ENCODE data around the gene PRKD2.

PRKD2 gene

DNA sequence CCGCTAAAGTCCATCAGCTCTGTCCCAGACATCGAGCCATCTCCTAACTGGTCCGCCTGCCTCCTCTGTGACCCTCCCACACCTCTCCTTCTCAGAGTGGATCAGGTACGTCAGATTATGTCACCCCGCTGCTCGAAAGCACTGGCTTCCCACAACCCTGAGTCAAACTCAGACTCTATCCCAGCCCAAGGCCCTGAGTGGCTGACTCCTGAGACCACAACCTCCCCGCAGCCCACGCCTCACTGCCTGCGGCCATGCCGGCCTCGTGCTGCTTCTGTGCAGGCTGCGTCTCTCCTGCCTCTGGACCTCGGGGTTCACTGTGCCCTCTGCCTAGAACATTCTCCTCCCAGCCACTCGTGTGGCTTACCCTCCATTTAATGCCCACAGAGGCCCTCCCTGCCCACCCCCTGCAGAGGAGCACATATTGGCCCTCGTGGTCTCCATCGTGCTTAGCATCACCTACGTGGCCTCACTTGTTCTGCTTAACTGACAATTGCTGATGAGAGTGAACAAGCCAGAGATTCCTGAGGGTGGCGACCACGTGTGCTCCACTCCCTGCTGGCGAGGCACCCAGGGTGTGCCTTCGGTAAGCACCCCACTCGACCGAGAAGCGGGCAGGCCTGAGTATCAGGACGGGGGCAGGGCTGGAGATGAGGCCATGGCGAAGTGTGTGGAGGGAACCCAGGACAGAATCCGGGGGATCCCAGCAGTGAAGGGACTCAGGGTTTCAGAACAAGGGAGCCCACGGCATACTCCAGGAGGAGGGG, 15.4 kb upstream of the PRKD2 start:
- peaks cover 3% of the 10 kb centered on the region; the same call in 1 of the 2 replicates for H3K4me1 ChIP-seq (ENCODE audit: insufficient read depth, low read length)
- no peak overlapping the region for H3K9ac ChIP-seq (ENCODE audit: low read depth, low read length)
- peaks cover 6% of the 10 kb centered on the region for H3K36me3 ChIP-seq (ENCODE audit: insufficient read depth, low read length)
- no peaks in the 10 kb centered on the region for H3K9me3 ChIP-seq (ENCODE audit: control insufficient read depth, insufficient read depth, low read length)

DNA sequence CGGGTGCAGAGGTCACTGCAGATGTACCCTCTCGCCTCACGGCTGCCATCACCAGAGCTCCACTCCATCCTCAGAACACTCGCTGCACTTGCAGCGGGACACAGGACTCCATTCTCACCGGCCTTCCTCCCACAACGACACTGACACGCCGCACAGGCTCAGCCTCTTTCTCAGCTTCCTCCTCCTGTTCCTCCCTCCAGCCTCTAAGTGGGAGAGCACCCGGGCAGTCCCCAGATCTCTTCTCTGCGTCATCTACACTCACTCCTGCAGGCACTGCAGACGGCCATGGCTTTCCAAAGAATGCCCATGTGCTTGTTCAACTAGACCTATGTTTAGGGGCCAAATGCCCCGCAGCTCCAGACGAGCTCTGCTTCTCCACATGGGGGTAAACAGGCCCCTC, 14.7 kb upstream of the PRKD2 start:
- Histone ChIP-seq H3K36me3 (ENCODE audit: insufficient read depth, low read length) (peaks cover 10% of the 10 kb centered on the region), H3K4me1 (ENCODE audit: insufficient read depth, low read length) (peaks cover 6% of the 10 kb centered on the region), H3K9me3 (ENCODE audit: control insufficient read depth, insufficient read depth, low read length) (no peaks in the 10 kb centered on the region), H3K9ac (ENCODE audit: low read depth, low read length) (no peak overlapping the region)

DNA sequence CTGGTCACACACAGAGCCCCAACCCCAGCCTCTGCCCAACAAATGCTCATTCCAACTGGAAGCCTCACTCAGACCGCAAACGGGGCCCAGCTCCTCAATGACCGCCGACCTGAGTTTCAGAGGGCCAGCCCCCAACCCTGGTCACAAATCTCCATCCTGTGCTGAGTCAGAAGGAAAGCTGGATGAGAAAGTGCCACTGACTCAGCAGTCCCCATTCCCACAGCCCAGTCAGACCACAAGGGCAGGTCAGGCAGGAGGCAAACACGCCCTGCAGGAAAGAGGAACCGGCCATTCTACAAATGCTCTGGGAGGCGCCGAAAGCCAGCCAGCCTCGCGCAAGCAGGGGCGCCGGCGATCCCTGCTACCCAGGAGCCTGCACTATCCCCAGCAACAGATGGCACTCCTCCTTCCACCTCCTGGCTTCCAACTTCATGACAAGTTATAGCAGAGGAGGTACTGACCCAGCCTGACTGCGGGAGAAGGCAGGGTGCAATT, 14.1 kb upstream of the PRKD2 start:
- Histone ChIP-seq H3K9ac (ENCODE audit: low read depth, low read length) (no peak overlapping the region), H3K36me3 (ENCODE audit: insufficient read depth, low read length) (peaks cover 11% of the 10 kb centered on the region), H3K4me1 (ENCODE audit: insufficient read depth, low read length) (peaks cover 8% of the 10 kb centered on the region), H3K9me3 (ENCODE audit: control insufficient read depth, insufficient read depth, low read length) (no peaks in the 10 kb centered on the region)

DNA sequence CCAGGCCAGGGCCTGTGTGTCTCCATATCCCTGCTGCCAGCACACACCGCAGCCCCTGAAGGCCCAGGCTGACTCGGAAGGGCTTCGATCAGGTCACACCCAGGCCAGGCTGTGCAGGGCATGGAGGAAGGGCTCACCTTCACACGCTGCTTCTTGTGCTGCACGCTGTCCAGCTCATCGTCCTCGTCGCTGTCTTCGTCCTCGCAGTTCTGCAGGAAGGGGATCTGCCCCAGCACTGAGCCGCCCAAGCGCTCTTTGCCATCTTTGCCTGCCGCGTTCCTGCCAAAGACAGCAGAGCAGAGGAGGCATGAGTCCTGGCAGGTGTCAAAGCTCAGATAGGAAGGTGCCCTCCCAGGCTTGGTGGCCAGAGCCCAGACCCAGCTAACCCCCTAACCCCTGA, 13.7 kb upstream of the PRKD2 start:
- H3K36me3 ChIP-seq (ENCODE audit: insufficient read depth, low read length), result peaks cover 11% of the 10 kb centered on the region
- no peaks in the 10 kb centered on the region for H3K9me3 ChIP-seq (ENCODE audit: control insufficient read depth, insufficient read depth, low read length)
- no peak overlapping the region for H3K9ac ChIP-seq (ENCODE audit: low read depth, low read length)
- H3K4me1 ChIP-seq (ENCODE audit: insufficient read depth, low read length), result peaks cover 8% of the 10 kb centered on the region

DNA sequence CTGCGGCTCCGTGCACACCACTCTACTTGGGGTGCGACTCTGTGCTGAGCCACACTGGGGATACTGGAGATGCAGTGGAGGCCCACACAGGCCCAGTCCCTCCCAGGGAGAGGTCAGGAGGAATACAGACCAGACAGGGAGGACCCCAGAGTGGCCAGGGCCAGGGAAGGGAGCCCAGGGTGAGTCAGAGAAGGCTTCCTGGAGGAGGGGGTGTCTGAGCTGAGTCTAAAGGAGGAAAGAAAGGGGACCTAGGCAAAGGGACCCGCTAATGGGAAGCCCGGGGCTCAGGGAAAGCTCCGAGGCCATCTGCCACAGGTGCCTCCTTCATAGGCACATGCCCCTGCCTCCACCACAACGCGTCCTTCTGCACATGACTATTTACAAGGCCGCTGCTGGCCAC, 13.3 kb upstream of the PRKD2 start:
- Histone ChIP-seq H3K9ac (ENCODE audit: low read depth, low read length) (no peak overlapping the region), H3K36me3 (ENCODE audit: insufficient read depth, low read length) (peaks cover 11% of the 10 kb centered on the region), H3K9me3 (ENCODE audit: control insufficient read depth, insufficient read depth, low read length) (no peaks in the 10 kb centered on the region), H3K4me1 (ENCODE audit: insufficient read depth, low read length) (peaks cover 8% of the 10 kb centered on the region)

DNA sequence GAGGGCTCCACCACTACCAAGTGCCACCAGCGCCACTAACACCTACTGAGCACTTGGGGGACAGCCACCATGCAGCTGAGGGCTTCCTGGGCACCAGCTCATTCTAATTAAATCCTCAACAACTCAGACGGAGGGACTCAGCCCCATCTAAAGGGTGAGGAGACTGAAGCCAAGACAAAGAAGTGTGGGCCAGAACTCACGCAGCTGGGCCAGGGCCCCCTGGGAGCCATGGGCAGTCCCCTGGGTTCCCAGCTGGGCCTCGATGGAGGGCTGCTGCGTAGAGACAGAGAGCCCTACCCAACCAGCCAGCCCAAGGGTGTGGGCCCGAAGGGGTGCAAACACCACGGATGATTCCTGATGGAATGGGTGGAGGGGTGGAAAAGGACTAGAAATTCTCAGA, 12.8 kb upstream of the PRKD2 start:
- Histone ChIP-seq H3K36me3 (ENCODE audit: insufficient read depth, low read length) (peaks cover 11% of the 10 kb centered on the region), H3K9ac (ENCODE audit: low read depth, low read length) (no peak overlapping the region), H3K9me3 (ENCODE audit: control insufficient read depth, insufficient read depth, low read length) (no peaks in the 10 kb centered on the region), H3K4me1 (ENCODE audit: insufficient read depth, low read length) (peaks cover 8% of the 10 kb centered on the region)

DNA sequence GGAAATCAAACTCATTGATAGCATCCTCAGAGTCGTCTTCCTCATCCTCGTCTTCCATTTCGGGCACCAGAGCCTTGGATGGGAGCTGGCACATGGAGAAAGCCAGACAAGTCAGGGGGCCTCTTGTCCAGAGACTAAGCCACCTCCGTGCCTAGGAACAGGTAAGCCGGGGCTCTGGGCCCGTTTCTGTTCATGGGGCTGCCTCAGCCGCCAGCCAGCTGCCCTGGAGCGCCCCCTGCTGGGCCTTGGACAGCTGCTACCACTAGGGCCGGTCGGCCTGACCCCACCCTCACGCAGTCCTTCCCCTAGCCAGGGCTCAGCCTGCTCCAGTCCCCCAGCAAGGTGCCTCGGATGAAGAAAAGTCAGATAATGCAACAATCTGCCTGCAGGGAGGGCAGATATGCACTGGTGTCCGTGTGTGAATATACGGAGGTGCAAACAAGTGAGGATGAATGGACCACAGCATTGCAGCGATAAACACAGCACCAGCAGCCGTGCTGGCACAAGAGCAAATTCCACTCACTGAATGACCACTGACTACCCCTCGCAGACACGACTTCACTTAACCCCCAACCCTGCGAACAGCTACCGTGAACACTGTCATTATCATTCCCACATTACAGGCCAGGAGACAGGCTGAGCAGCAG, 11.9 kb upstream of the PRKD2 start:
- H3K36me3 ChIP-seq (ENCODE audit: insufficient read depth, low read length), result peaks cover 11% of the 10 kb centered on the region
- no peaks in the 10 kb centered on the region for H3K9me3 ChIP-seq (ENCODE audit: control insufficient read depth, insufficient read depth, low read length)
- no peak overlapping the region for H3K9ac ChIP-seq (ENCODE audit: low read depth, low read length)
- peaks cover 8% of the 10 kb centered on the region for H3K4me1 ChIP-seq (ENCODE audit: insufficient read depth, low read length)

DNA sequence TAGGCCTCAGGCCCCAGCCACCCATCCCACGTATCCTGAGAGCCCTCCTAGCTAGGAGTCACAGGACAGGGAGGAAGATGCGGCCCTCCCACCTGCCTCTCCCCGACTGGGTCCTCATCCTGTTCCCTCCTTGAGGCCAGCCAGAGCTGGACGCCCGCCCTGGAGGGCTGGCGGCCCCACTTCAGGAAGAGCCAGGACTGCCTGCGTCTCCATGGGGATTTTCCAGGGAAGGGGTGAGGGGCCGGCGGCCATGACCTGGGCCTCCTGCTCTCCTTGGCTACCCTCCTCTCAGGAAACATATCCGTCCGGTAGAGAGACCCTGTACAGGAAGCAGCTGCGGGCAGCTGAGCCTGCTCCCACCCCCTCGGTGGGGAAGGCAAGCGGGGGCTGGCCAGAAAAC, 11.3 kb upstream of the PRKD2 start:
- H3K9ac ChIP-seq (ENCODE audit: low read depth, low read length), result no peak overlapping the region

DNA sequence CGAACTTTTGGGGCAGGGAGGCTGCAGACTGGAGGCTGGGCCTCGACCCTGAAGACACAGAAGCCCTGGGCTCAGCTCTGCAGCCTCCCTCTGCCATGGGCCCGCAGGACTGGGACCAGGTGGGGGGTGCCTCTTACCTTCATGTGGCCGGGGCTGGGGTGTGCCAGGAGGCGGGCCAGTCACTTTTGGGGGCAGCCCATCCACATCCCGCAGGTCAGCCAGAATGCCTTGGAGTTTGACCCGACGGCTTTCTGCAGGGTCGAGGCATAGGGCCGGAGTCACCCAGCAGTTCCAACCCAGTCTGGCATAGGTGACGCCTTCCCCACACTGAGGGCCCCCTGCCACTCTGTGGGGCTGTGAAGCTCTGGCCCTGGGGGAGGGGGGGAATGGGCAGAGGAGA, 10.8 kb upstream of the PRKD2 start:
- Histone ChIP-seq H3K4me1 (ENCODE audit: insufficient read depth, low read length) (peaks cover 8% of the 10 kb centered on the region), H3K36me3 (ENCODE audit: insufficient read depth, low read length) (peaks cover 8% of the 10 kb centered on the region), H3K9ac (ENCODE audit: low read depth, low read length) (no peak overlapping the region), H3K9me3 (ENCODE audit: control insufficient read depth, insufficient read depth, low read length) (no peaks in the 10 kb centered on the region)

More for the DNA sequence above, 11.3 kb upstream of the PRKD2 start:
- Histone ChIP-seq H3K36me3 (ENCODE audit: insufficient read depth, low read length) (peaks cover 11% of the 10 kb centered on the region), H3K9me3 (ENCODE audit: control insufficient read depth, insufficient read depth, low read length) (no peaks in the 10 kb centered on the region), H3K4me1 (ENCODE audit: insufficient read depth, low read length) (peaks cover 8% of the 10 kb centered on the region)

DNA sequence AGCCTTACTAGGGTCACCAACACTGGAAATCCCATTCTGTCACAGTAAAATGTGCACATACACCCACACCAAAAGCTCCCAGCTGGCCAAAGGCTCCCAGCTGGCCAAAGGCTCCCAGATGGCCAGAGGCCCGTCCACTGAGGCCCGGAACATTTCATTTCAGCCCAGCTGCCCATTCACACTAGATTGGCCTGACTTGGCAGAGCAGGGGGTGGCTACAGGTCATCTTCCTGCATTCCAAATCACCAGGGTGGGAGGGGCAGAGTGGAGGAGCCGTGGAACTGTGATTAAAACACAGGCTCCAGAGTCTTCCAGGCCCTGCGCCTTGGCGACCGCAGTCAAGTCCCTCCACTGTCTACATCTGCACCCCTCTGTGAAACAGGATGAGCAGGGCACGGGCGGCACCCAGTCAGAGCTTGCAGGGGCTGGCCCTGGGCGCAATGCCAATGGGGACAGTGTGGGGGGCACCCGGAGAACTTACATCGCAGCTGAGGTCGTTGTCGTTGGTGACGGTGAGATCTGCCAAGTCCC, 10.1 kb upstream of the PRKD2 start:
- Histone ChIP-seq H3K9ac (ENCODE audit: low read depth, low read length) (no peak overlapping the region), H3K36me3 (ENCODE audit: insufficient read depth, low read length) (peaks cover 9% of the 10 kb centered on the region), H3K9me3 (ENCODE audit: control insufficient read depth, insufficient read depth, low read length) (no peaks in the 10 kb centered on the region), H3K4me1 (ENCODE audit: insufficient read depth, low read length) (peaks cover 8% of the 10 kb centered on the region)

DNA sequence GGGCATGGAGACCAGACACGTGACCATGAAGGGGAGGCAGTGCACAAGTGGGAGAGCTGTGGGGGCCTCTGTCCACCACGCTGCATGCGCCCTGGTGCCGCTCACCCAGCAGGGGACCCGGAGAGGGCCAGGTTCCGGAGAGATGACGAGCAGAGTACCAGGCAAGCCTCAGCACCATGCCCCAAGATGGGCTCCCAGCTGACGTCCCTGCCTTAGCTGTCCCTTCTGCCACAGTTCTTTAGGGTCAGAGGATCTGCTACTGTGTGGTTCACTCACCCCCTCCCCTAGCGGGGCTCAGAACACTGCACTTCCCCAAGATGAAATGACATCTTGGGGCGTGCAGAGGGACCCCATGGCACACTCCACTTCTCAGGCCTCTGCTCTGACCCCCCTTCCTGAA, 9.6 kb upstream of the PRKD2 start:
- Histone ChIP-seq H3K4me1 (ENCODE audit: insufficient read depth, low read length) (peaks cover 8% of the 10 kb centered on the region), H3K9ac (ENCODE audit: low read depth, low read length) (no peak overlapping the region)

DNA sequence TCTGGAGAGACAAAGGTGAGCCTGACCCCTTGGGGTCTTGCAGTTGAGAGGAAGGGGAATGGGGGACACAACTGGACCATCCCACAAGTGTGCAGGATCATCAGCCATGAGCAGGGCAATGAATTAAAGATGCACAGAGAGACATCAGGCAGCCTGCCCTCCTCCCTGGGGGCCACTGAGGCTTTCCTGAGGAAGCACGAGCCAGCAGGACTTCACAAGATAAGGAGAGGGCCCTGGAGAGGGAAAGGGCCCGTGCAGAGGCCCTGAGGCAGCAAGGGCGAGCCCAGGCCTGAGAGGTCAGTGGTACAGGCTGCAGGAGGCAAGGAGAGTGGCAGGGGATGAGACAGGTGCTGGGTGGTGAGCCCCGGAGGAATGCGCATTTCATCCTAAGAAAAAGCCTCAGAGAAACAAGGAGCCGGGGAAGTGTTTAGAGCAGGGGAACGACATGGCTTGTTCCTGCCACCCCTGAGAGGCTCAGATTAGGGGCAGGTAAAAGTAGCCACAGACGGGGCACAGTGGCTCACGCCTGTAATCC, 9.0 kb upstream of the PRKD2 start:
- H3K9ac ChIP-seq (ENCODE audit: low read depth, low read length), result no peak overlapping the region
- H3K9me3 ChIP-seq (ENCODE audit: control insufficient read depth, insufficient read depth, low read length), result no peaks in the 10 kb centered on the region
- H3K36me3 ChIP-seq (ENCODE audit: insufficient read depth, low read length), result peaks cover 12% of the 10 kb centered on the region
- H3K4me1 ChIP-seq (ENCODE audit: insufficient read depth, low read length), result peaks cover 5% of the 10 kb centered on the region; the same call in 1 of the 2 replicates

More for the DNA sequence above, 9.6 kb upstream of the PRKD2 start:
- peaks cover 12% of the 10 kb centered on the region for H3K36me3 ChIP-seq (ENCODE audit: insufficient read depth, low read length)
- no peaks in the 10 kb centered on the region for H3K9me3 ChIP-seq (ENCODE audit: control insufficient read depth, insufficient read depth, low read length)

DNA sequence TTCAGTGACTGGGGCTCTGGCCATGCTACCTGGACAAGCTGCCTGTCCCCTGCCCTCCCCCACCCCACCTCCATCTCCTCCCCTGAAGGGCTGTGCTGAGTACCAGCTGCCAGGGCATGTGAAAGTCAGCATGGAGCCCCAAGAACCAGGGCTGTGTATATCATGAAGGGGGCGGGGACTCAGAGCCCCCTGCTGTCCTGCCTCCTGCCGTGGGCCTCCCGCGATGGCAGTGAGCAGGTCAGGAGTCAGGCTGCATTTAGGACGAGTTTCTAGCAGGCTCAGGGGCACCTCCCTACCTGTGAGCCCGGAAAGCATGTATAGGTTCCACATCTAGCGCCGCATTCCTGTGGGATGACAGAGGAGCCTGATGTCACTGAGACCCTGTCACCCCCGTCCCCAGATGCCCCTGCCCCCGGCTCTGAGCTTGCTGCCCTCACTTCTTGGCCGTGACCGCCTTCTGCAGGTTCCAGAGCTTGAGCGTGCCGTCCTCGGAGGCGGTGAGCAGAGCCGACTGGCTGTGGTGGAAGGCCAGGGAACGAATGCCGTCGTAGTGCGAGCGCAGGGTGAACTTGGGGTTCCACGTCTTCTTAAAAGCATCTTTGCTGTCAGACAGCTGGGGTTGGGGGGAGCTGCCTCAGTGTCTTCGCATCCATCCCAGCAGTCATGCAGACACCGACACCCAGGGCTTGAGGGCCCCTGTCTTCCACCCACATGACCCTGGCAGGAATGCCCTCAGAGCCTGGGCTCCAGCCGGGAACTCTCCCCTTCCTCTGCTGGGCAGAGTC, 8.3 kb upstream of the PRKD2 start:
- no peaks in the 10 kb centered on the region for H3K9me3 ChIP-seq (ENCODE audit: control insufficient read depth, insufficient read depth, low read length)
- H3K4me1 ChIP-seq (ENCODE audit: insufficient read depth, low read length), result peaks cover 5% of the 10 kb centered on the region; the same call in 1 of the 2 replicates
- no peak overlapping the region for H3K9ac ChIP-seq (ENCODE audit: low read depth, low read length)
- peaks cover 12% of the 10 kb centered on the region for H3K36me3 ChIP-seq (ENCODE audit: insufficient read depth, low read length)

DNA sequence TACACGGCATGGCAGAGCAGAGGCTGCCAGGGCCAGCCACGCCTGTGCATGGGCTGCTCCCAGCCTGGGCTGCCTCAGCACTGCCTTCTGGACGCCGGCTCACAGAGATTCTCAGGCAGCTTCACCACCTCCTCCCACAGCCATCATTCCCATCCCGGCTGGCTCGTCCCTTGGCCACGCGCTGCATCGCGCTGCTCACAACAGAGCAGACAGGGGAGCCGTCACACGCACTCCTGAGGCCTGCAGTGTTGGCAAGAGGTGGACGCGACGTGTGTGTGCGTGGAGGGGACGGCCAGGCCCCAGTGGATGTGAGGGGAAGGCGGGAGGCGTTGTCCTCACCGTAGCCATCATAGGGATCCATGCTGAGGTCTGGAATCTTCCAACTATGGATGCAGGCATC, 7.6 kb upstream of the PRKD2 start:
- Histone ChIP-seq H3K9ac (ENCODE audit: low read depth, low read length) (no peak overlapping the region), H3K36me3 (ENCODE audit: insufficient read depth, low read length) (peaks cover 12% of the 10 kb centered on the region), H3K9me3 (ENCODE audit: control insufficient read depth, insufficient read depth, low read length) (no peaks in the 10 kb centered on the region), H3K4me1 (ENCODE audit: insufficient read depth, low read length) (peaks cover 5% of the 10 kb centered on the region; the same call in 1 of the 2 replicates)
